ENCODE measurements around the gene PDZRN3.

- TF ChIP-seq POLR2A (IDR thresholded peaks at IDR 0.05): no peak
- TF ChIP-seq CTCF (IDR thresholded peaks at IDR 0.05 in 8 of 11, conservative IDR thresholded peaks at IDR 0.05 in 3 of 11): no peak
- TF ChIP-seq POLR2AphosphoS5 (IDR thresholded peaks at IDR 0.05): no peak
Measured at GRCh38 chr3:73504852-73505251, 119.9 kb downstream of the PDZRN3 start.
